ENCODE results near the gene MAFG. TPM values are rescaled to one million over a fixed set of nuclear protein-coding genes. Genes with fewer than 3 reads are reported as not detected.

MAFG gene
- total and polyA plus RNA-seq, 10 donors = 3.2 to 41.4 (median 23.4) TPM

DNA sequence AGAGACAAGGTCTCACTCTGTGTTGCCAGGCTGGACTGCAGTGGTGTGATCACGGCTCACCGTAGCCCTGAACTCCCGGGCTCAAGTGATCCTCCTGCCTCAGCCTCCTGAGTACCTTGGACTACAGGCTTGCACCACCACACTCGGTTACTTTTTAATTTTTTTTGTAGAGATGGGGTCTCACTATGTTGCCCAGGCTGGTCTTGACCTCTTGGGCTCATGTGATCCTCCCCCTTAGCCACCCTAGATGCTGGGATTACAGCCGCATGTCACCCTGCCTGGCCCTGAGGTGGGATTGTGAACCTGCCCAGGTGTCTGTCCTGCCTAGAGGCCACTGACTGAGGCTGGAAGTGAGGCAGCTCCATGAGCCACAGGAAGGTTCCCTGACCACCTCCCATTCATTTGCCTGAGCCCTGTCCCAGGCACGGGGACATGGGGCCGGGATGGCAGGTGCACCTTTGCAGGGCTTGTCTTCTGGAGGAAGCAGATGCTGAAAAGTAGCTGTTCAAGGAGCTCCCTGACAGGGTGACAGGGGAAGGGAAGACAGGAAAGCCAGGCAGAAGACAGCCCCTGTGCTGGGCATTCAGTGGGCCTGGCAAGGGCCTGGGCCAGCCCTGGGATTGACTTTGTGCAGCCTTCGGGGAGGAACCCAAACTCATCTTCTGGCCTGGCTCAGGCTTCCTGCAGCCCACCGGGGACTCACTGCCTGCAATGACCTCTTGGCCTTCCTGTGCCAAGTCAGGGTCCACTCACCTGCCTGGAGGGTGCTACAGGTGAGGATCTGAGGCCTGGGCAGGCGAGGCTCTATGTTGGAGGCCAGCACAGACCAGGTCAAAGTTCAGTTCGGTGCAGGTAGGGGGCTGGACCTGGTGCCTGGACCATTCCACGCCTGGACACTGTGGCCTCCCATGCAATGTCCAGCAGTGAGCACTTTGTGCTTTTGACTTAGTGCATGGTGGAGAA, 41.6 kb upstream of the MAFG start:
- TF ChIP-seq POLR2AphosphoS5 (IDR thresholded peaks at IDR 0.05) = no peak
- TF ChIP-seq, protein P1, sequence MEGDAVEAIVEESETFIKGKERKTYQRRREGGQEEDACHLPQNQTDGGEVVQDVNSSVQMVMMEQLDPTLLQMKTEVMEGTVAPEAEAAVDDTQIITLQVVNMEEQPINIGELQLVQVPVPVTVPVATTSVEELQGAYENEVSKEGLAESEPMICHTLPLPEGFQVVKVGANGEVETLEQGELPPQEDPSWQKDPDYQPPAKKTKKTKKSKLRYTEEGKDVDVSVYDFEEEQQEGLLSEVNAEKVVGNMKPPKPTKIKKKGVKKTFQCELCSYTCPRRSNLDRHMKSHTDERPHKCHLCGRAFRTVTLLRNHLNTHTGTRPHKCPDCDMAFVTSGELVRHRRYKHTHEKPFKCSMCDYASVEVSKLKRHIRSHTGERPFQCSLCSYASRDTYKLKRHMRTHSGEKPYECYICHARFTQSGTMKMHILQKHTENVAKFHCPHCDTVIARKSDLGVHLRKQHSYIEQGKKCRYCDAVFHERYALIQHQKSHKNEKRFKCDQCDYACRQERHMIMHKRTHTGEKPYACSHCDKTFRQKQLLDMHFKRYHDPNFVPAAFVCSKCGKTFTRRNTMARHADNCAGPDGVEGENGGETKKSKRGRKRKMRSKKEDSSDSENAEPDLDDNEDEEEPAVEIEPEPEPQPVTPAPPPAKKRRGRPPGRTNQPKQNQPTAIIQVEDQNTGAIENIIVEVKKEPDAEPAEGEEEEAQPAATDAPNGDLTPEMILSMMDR (IDR thresholded peaks at IDR 0.05 in 8 of 11, conservative IDR thresholded peaks at IDR 0.05 in 3 of 11) = no peak
- no peak for TF ChIP-seq POLR2A (IDR thresholded peaks at IDR 0.05)

DNA sequence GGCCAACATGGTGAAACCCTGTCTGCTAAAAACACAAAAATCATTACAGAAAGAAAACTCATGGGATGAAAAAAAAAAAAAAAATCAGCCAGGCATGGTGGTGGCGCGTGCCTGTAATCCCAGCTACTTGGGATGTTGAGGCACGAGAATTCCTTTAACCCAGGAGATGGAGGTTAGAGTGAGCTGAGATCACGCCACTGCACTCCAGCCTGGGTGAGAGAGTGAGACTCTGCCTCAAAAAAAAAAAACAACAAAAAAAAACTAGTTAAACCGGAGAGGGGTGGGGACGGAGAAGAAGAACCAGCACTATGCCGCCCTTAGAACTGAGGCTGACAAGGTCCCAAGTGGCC, 40.8 kb upstream of the MAFG start:
- H3K4me1 ChIP-seq = peaks cover 18 to 39% (median 24%) of the 10 kb centered on the region in 6 donors
- TF ChIP-seq, protein P1 (IDR thresholded peaks at IDR 0.05 in 8 of 11, conservative IDR thresholded peaks at IDR 0.05 in 3 of 11) = no peak
- no peak for TF ChIP-seq POLR2AphosphoS5 (IDR thresholded peaks at IDR 0.05)
- TF ChIP-seq POLR2A (IDR thresholded peaks at IDR 0.05) = no peak
- no peak for DNase-seq
- H3K27me3 ChIP-seq (replicated peaks in 1 of 7) = peaks cover 0 to 52% (median 13%) of the 10 kb centered on the region in 7 donors
- H3K4me3 ChIP-seq = peak overlapping the region in 3 of 8 donors; percentile 21 to 60 (median 34)
- WGBS, 5 donors = 79 to 90% (median 84%) methylated on average over 7 of the region's 7 CpGs
- intact Hi-C loops (cut with DNase I; ENCODE audit: low total_unique reads) = no loop called here
- peak overlapping the region in 3 of 8 donors; percentile 51 to 64 (median 56) for H3K27ac ChIP-seq
- no peaks in the 10 kb centered on the region for H3K36me3 ChIP-seq
- H3K9me3 ChIP-seq = peaks cover 0 to 4% (median 0%) of the 10 kb centered on the region in 8 donors

More for the DNA sequence above, 41.6 kb upstream of the MAFG start:
- intact Hi-C loops (cut with DNase I; ENCODE audit: low total_unique reads) = no loop called here
- WGBS, 5 donors = 86 to 91% (median 88%) methylated on average over 11 to 12 of the region's 12 CpGs
- peaks cover 0 to 44% (median 13%) of the 10 kb centered on the region in 7 donors for H3K27me3 ChIP-seq (replicated peaks in 1 of 7)
- H3K36me3 ChIP-seq = no peaks in the 10 kb centered on the region
- peaks cover 18 to 39% (median 24%) of the 10 kb centered on the region in 6 donors for H3K4me1 ChIP-seq
- no peak overlapping the region for H3K4me3 ChIP-seq
- no peak for DNase-seq
- no peak overlapping the region for H3K27ac ChIP-seq
- H3K9me3 ChIP-seq = peaks cover 0 to 10% (median 0%) of the 10 kb centered on the region in 8 donors

DNA sequence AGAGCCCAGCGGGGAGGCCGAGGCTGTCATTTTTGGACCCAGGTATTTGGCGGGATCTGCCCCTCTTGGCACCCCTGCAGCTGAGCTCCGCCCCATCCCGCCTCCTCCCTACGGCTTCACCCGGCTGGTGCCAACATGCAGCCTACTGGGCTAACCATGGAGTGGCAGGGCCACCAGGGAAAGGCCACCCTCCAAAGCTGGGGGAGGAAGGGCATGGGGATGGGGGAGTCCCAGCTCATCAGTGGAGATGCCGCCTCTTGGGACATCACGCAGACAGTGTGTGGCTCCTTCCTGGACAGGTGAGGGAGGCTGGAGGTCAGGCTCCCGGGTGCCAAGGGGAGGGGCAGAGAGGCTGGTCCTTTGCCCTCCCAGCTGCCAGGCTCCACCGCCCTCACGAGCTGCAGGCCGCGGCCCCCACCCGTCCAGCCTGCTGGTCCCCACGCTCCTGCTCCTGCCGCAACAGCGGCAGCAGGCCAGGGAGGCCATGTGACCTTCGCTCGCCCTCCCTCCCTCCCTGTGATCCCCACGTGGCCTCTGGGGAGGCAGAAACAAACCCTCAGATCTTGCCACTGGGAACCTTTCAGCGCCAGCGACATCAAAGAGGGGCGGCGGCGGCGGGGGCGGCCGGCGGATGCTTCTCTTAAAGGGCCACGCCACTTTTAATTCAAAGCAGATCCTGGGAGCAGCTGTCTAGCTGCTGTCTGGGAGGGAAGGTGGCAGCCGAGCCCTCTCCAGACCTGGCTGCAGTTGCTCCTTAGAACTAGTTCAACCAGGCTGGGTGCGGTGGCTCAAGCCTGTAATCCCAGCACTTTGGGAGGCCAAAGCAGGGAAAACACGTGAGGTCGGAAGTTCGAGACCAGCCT, 40.2 kb upstream of the MAFG start:
- no peak for TF ChIP-seq POLR2A (IDR thresholded peaks at IDR 0.05)
- TF ChIP-seq, protein P1 (IDR thresholded peaks at IDR 0.05 in 8 of 11, conservative IDR thresholded peaks at IDR 0.05 in 3 of 11) = no peak
- TF ChIP-seq POLR2AphosphoS5 (IDR thresholded peaks at IDR 0.05) = peak; percentile 42 to 75 (median 71)
- Histone ChIP-seq H3K9me3 (no peaks in the 10 kb centered on the region), H3K4me1 (peaks cover 18 to 39% (median 24%) of the 10 kb centered on the region in 6 donors), H3K36me3 (no peaks in the 10 kb centered on the region), H3K4me3 (peak overlapping the region in 6 of 8 donors; percentile 9 to 60 (median 28)), H3K27me3 (replicated peaks in 1 of 7) (peaks cover 0 to 58% (median 18%) of the 10 kb centered on the region in 7 donors), H3K27ac (peak overlapping the region in 5 of 8 donors; percentile 47 to 64 (median 56))
- DNase-seq = peak; percentile 93
- 12 to 18% (median 13%) methylated on average over 29 to 36 of the region's 36 CpGs for WGBS, 5 donors
- intact Hi-C loops (cut with DNase I; ENCODE audit: low total_unique reads) = no loop called here
